Lung (tissue), 12 donors: ENCODE results near the gene TENM4. TPM values are rescaled to one million over a fixed set of nuclear protein-coding genes. Genes with fewer than 3 reads are reported as not detected.

Experiments
- ATAC-seq: fragments of 200-7000 bp; cut with Tn5 transposase; one replicate; pipeline ENCODE4 v1.9.1; 2020; ENCODE audit warnings: moderate number of reproducible peaks; ENCODE audit not compliant: insufficient read depth, low FRiP score
- DNase-seq, 3 donors: peaks; one replicate each; pipeline ENCODE4 v3.0.0-alpha.2; 2013 to 2017
- H3K27ac ChIP-seq, 2 donors: one replicate each; pipeline ENCODE4 v1.5.1; 2013; ENCODE audit warnings: mild to moderate bottlenecking in 2 of 2, moderate library complexity in 2 of 2, control low read depth in 1 of 2, inconsistent platforms in 1 of 2, low read depth in 1 of 2, low read length in 1 of 2
- H3K27me3 ChIP-seq, 3 donors: one replicate each; pipeline ENCODE4 v1.5.1; 2013; ENCODE audit warnings: low read length in 2 of 3; ENCODE audit not compliant: control insufficient read depth in 3 of 3, insufficient read depth in 3 of 3
- H3K36me3 ChIP-seq, 4 donors: one replicate each; pipeline ENCODE4 v1.5.1; 2013; ENCODE audit warnings: low read length in 4 of 4, mild to moderate bottlenecking in 1 of 4, moderate library complexity in 1 of 4; ENCODE audit not compliant: control insufficient read depth in 4 of 4, insufficient read depth in 4 of 4
- H3K4me1 ChIP-seq, 5 donors: one replicate each; pipeline ENCODE4 v1.5.1; 2013; ENCODE audit warnings: low read length in 5 of 5, mild to moderate bottlenecking in 2 of 5, moderate library complexity in 1 of 5; ENCODE audit not compliant: control insufficient read depth in 5 of 5, insufficient read depth in 5 of 5
- H3K4me3 ChIP-seq: one replicate; pipeline ENCODE4 v1.5.1; 2013; ENCODE audit warnings: mild to moderate bottlenecking, control low read depth, moderate library complexity
- H3K9ac ChIP-seq, 2 donors: one replicate each; pipeline ENCODE4 v1.5.1; 2013; ENCODE audit warnings: low read length in 2 of 2, control low read depth in 1 of 2; ENCODE audit not compliant: insufficient read depth in 1 of 2
- H3K9me3 ChIP-seq, 4 donors: one replicate each; pipeline ENCODE4 v1.5.1; 2013; ENCODE audit warnings: low read length in 3 of 4, mild to moderate bottlenecking in 1 of 4, moderate library complexity in 1 of 4; ENCODE audit not compliant: control insufficient read depth in 4 of 4, insufficient read depth in 3 of 4
- CTCF ChIP-seq: IDR thresholded peaks from 2 replicates; pipeline ENCODE4 v1.5.1; 2012; ENCODE audit warnings: mild to moderate bottlenecking; ENCODE audit errors: control extremely low read depth, extremely low read depth
- WGBS, 2 donors: extraction: QIAGEN DNeasy Blood & Tissue Kit; methylation state at CpG; one replicate each; pipeline ENCODE4 v1.1.7; 2013; 5-methylcytosine and 5-hydroxymethylcytosine counted together
- polyA plus RNA-seq, 2 donors: library from polyadenylated mRNA; stranded (reverse); fragments of 200-250 nt; gene quantifications; one replicate each; pipeline ENCODE4 v1.2.1, GENCODE V29; 2013
- total RNA-seq, 2 donors: library from RNA; depleted of rRNA in 1 of 2; stranded (reverse); fragments of >200 nt in 1 of 2; gene quantifications; one replicate each; pipeline ENCODE4 v1.2.1, GENCODE V29; 2014 to 2021
- donor health status: control.
- donor health status: control.
- donor health status: Bipolar disorder and iron deficiency.
- donor health status: healthy.
- donor health status: DM: yes; HTN: yes; CAD: no.

TENM4 gene
- total and polyA plus RNA-seq, 4 donors, result 0.28 to 16.4 (median 3.2) TPM

- Histone ChIP-seq H3K9ac (no peak overlapping the region), H3K27ac (no peak overlapping the region), H3K36me3 (no peaks in the 10 kb centered on the region), H3K9me3 (no peaks in the 10 kb centered on the region), H3K4me1 (peaks cover 0 to 24% (median 6%) of the 10 kb centered on the region in 5 donors), H3K4me3 (no peak overlapping the region), H3K27me3 (no peaks in the 10 kb centered on the region)
- no peak for DNase-seq
- TF ChIP-seq CTCF, result no peak
- WGBS, 2 donors, result 63 to 69% methylated on average over 5 of the region's 5 CpGs
- ATAC-seq, result no peak
These were observed 17.9 kb upstream of the TENM4 start for GRCh38 chr11:79458709-79459108.

- no peak overlapping the region for H3K27ac ChIP-seq
- no peak overlapping the region for H3K9ac ChIP-seq
- ATAC-seq (no peak), DNase-seq (peak in 1 of 3 donors; percentile 28)
- H3K4me1 ChIP-seq, result peaks cover 0 to 11% (median 4%) of the 10 kb centered on the region in 5 donors
- no peaks in the 10 kb centered on the region for H3K9me3 ChIP-seq
- TF ChIP-seq CTCF, result no peak
- H3K36me3 ChIP-seq, result no peaks in the 10 kb centered on the region
- H3K4me3 ChIP-seq, result no peak overlapping the region
- 27 to 29% methylated on average over 4 of the region's 4 CpGs for WGBS, 2 donors
- no peaks in the 10 kb centered on the region for H3K27me3 ChIP-seq
These were observed 15.7 kb upstream of the TENM4 start for GRCh38 chr11:79456501-79456900.

GRCh38 chr11:79453617-79454016 lies 12.8 kb upstream of the TENM4 start:
- DNase-seq (no peak), ATAC-seq (no peak)
- no peaks in the 10 kb centered on the region for H3K4me1 ChIP-seq
- no peak overlapping the region for H3K27ac ChIP-seq
- no peaks in the 10 kb centered on the region for H3K9me3 ChIP-seq
- no peak for TF ChIP-seq CTCF
- no peak overlapping the region for H3K9ac ChIP-seq
- no peaks in the 10 kb centered on the region for H3K27me3 ChIP-seq
- no peaks in the 10 kb centered on the region for H3K36me3 ChIP-seq
- no peak overlapping the region for H3K4me3 ChIP-seq

- peaks cover 0 to 6% (median 2%) of the 10 kb centered on the region in 3 donors for H3K27me3 ChIP-seq
- H3K9ac ChIP-seq, result no peak overlapping the region
- ATAC-seq, result no peak
- H3K4me3 ChIP-seq, result no peak overlapping the region
- H3K36me3 ChIP-seq, result no peaks in the 10 kb centered on the region
- DNase-seq, result no peak
- H3K9me3 ChIP-seq, result no peaks in the 10 kb centered on the region
- no peak for TF ChIP-seq CTCF
- H3K4me1 ChIP-seq, result no peaks in the 10 kb centered on the region
- WGBS, 2 donors, result 67 to 75% methylated on average over 5 of the region's 5 CpGs
- no peak overlapping the region for H3K27ac ChIP-seq
These were observed 8.2 kb upstream of the TENM4 start for GRCh38 chr11:79449040-79449439.
